ENCODE results near the gene BRD7.

GRCh38 chr16:50308237-50308965 lies 60.4 kb downstream of the BRD7 start:
- TF ChIP-seq CTCF (IDR thresholded peaks at IDR 0.05): no peak
- no peak for TF ChIP-seq POLR2A (IDR thresholded peaks at IDR 0.05)

All from Peyer's patch (tissue), 4 donors.